Upper lobe of right lung (tissue), 1 donor: Measurements from ENCODE around the gene C5orf58. TPM values are rescaled to one million over a fixed set of nuclear protein-coding genes. Genes with fewer than 3 reads are reported as not detected.

Source experiments
- ATAC-seq: fragments of 200-7000 bp; cut with Tn5 transposase; one replicate; pipeline ENCODE4 v1.9.1; 2020; ENCODE audit warnings: mild to moderate bottlenecking, moderate library complexity
- DNase-seq: peaks from one replicate; pipeline ENCODE4 v3.0.0-alpha.2; 2020
- H3K27ac ChIP-seq: fragments of 200-600 bp; one replicate; pipeline ENCODE4 v1.8.0; 2022
- H3K27me3 ChIP-seq: fragments of 200-600 bp; one replicate; pipeline ENCODE4 v1.8.0; 2022; ENCODE audit warnings: mild to moderate bottlenecking
- H3K36me3 ChIP-seq: fragments of 200-600 bp; one replicate; pipeline ENCODE4 v1.8.0; 2022
- H3K4me1 ChIP-seq: fragments of 200-600 bp; one replicate; pipeline ENCODE4 v1.8.0; 2022
- H3K4me3 ChIP-seq: fragments of 200-600 bp; one replicate; pipeline ENCODE4 v1.8.0; 2022; ENCODE audit warnings: mild to moderate bottlenecking
- H3K9me3 ChIP-seq: fragments of 200-600 bp; one replicate; pipeline ENCODE4 v1.8.0; 2022
- intact Hi-C: fragments of 100-400 bp; cut with DNase I; formaldehyde crosslinking; loops from one replicate; pipeline ENCODE4 v1.11.0; 2022
- total RNA-seq: library from RNA; stranded (reverse); fragmentation: NEBNext Ultra II Directional; extraction: Animal tissue kit (Norgen Biotek cat#: 25700); gene quantifications from one replicate; pipeline ENCODE4 v1.2.1, GENCODE V29; 2021
- TF ChIP-seq, protein P1 (sequence below): fragments of 200-600 bp; IDR thresholded peaks from one replicate; pipeline ENCODE4 v1.8.0; 2022; ENCODE audit warnings: antibody characterized with exemption
- donor health status: DM: no; HTN: yes; CAD: no; lungs with severe emphysema.

C5orf58 gene
- total RNA-seq, 1 donor from 2014 or later: not detected

DNA sequence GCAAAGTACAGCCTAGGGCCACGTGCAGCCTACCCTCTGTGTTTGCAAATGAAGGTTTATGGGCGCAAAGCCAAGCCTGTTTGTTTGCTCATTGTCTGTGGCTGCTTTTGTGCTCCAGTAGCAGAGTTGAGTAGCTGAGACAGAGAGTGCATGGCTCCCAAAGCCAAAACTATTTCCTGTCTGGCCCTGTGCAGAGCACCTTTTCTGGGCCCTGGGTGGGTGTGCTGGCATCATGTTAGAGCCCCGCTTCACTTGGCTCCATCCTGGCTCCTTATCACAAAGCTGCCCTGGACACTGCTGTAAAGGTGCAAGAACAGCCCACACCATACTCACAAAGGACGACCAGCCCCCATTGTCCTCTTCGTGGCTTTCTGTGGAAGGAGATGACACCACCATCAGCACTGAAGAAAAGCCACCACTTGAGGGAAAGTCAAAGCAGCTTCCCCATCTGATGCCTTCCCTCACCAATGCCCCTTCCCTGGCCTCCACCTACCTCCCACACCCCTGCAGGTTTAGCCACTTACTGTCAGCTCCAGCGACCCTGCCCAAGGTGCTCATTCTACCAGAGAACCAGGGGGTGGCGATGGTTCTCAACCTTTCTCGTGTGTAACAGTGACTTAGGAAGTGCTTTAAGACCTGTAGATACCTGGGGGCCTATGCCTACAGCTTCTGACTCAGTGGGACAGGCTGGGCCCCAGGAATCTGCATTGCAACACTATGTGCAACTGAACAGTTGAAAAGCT, 41.4 kb downstream of the C5orf58 start:
- Histone ChIP-seq H3K27me3 (no peaks in the 10 kb centered on the region), H3K36me3 (peaks cover 34% of the 10 kb centered on the region), H3K4me1 (peaks cover 36% of the 10 kb centered on the region), H3K4me3 (no peak overlapping the region), H3K27ac (peak overlapping the region; percentile 0), H3K9me3 (no peaks in the 10 kb centered on the region)
- intact Hi-C loops: no loop called here
- TF ChIP-seq, protein P1, sequence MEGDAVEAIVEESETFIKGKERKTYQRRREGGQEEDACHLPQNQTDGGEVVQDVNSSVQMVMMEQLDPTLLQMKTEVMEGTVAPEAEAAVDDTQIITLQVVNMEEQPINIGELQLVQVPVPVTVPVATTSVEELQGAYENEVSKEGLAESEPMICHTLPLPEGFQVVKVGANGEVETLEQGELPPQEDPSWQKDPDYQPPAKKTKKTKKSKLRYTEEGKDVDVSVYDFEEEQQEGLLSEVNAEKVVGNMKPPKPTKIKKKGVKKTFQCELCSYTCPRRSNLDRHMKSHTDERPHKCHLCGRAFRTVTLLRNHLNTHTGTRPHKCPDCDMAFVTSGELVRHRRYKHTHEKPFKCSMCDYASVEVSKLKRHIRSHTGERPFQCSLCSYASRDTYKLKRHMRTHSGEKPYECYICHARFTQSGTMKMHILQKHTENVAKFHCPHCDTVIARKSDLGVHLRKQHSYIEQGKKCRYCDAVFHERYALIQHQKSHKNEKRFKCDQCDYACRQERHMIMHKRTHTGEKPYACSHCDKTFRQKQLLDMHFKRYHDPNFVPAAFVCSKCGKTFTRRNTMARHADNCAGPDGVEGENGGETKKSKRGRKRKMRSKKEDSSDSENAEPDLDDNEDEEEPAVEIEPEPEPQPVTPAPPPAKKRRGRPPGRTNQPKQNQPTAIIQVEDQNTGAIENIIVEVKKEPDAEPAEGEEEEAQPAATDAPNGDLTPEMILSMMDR: peak; percentile 20
- ATAC-seq (peak; percentile 3), DNase-seq (no peak)

DNA sequence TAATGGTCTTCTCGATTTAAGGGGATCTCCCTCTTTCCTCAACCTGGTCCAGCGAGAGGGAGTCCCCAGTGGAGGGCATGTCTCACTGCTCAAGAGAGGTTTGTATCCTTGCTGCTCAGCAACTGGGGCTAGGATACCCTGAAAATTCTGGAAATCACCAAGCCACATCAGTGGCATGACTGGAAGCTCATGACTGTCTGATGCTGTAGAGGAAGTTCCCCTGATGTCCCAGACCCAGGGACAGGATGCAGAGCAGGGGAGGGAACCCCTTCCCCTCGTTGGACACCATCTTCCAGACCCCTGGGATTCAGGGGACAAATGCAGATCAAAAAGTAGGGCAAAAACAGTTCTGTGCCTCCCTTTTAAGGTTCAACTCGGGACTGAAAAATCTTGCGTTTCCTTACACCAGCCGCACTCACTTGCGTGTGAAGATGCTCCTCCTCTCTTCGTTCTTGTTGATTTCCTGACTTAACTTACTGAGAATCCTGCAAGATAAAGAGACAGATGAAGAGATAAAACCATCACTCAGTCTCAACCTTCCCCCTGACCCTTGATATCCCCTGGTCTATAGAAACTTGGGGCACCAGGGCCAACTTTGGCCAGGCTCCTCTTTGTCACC, 42.7 kb downstream of the C5orf58 start:
- Histone ChIP-seq H3K4me3 (no peak overlapping the region), H3K27me3 (no peaks in the 10 kb centered on the region), H3K9me3 (no peaks in the 10 kb centered on the region), H3K27ac (peak overlapping the region; percentile 32), H3K4me1 (peaks cover 45% of the 10 kb centered on the region), H3K36me3 (peaks cover 34% of the 10 kb centered on the region)
- no peak for DNase-seq
- TF ChIP-seq, protein P1: no peak
- intact Hi-C loops: no loop called here
- ATAC-seq: no peak

DNA sequence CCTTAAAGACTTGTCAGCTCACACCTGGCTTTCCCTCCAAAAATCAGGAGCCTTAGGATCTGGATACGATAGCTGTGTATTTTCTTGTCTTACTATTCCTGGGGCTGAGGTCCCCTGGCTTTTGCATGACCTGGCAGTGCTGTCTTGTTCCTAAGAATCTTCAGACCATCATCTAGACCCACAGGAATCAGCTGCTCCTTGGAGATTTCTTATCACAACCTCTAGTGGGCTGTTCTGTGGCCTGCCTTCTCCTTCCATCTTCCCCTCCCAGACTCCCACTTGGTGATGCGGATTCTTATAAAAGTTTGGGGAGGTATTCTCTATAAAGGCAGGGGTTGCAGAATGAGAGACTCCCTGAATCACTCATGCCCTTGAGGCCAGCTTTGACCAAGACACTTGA, 43.4 kb downstream of the C5orf58 start:
- Histone ChIP-seq H3K27ac (no peak overlapping the region), H3K4me1 (peaks cover 51% of the 10 kb centered on the region), H3K36me3 (peaks cover 30% of the 10 kb centered on the region), H3K27me3 (no peaks in the 10 kb centered on the region), H3K9me3 (no peaks in the 10 kb centered on the region), H3K4me3 (no peak overlapping the region)
- TF ChIP-seq, protein P1: no peak
- DNase-seq: no peak
- intact Hi-C loops: no loop called here
- ATAC-seq: no peak

DNA sequence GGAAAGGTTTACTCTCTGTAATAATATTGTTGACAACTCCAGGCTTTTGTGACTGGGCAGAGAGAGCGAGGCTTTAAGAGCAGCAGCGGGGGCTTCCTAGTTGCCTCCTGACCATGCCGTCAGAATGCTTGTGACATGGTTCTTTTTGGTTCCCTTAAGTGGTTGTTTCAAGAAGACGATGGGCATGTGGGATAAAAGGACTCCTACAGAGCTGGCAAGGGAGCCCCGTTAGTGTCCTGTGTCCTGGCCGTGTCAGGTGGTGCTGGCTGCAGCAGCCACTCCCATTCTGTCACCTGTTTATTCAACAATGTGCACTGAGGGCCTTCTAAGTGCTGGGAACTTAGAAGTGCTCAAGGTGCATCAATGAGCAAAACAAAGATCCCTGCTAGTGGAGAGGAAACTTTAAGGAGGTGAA, 45.1 kb downstream of the C5orf58 start:
- Histone ChIP-seq H3K36me3 (peaks cover 25% of the 10 kb centered on the region), H3K4me1 (peaks cover 51% of the 10 kb centered on the region), H3K4me3 (no peak overlapping the region), H3K27ac (peak overlapping the region; percentile 32), H3K9me3 (no peaks in the 10 kb centered on the region), H3K27me3 (no peaks in the 10 kb centered on the region)
- TF ChIP-seq, protein P1: no peak
- DNase-seq (no peak), ATAC-seq (peak; percentile 62)
- intact Hi-C loops: no loop called here

DNA sequence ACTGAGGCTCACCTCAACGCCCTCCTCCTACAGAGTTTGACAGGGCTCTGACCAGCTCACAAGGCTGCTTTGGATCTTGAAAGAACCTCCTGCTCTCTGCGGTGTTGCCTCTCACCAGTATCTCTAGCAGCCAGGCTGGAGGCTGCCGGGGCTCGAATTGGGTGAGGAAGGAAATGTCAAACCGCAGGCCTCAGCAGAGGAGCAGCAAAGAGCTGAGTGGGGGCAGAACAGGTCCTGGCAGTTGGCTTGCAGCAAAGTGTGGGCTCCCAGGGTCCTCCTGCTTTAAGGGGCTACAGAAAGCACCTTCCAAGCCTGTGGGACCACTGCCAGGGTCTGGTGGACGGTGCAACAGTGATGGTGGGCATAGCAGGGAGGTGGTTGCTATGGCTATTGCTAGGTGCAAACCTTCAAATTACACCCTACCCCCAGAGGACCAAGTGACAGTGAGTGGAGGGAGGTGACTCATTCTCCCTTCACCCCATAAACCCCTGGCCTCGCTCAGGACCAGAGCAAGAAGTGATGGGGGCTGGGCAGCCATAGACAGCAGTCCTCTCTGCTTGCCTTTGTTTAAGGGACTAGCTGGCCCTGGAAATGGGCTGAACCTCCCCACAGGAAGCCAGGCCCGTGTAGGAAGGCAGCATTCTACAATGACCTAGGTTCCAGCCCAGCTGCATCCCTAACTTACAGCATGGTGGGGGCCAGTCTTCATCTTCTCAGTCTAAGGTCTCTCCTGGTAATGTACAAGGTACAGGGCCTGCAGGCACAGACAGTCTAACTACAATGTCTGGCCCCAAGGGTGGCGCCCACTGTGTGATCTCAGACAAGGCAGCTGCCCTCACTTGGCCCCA, 46.0 kb downstream of the C5orf58 start:
- Histone ChIP-seq H3K9me3 (no peaks in the 10 kb centered on the region), H3K27me3 (no peaks in the 10 kb centered on the region), H3K4me1 (peaks cover 51% of the 10 kb centered on the region), H3K27ac (peak overlapping the region; percentile 66), H3K4me3 (peak overlapping the region; percentile 8), H3K36me3 (peaks cover 15% of the 10 kb centered on the region)
- ATAC-seq: peak; percentile 72
- TF ChIP-seq, protein P1: no peak
- intact Hi-C loops: no loop called here
- peak; percentile 81 for DNase-seq
